ENCODE results near the gene RPRD1B.
A peak's percentile ranks its signal among the peaks of the same experiment; 100 is the strongest.

The RPRD1B gene

DNA sequence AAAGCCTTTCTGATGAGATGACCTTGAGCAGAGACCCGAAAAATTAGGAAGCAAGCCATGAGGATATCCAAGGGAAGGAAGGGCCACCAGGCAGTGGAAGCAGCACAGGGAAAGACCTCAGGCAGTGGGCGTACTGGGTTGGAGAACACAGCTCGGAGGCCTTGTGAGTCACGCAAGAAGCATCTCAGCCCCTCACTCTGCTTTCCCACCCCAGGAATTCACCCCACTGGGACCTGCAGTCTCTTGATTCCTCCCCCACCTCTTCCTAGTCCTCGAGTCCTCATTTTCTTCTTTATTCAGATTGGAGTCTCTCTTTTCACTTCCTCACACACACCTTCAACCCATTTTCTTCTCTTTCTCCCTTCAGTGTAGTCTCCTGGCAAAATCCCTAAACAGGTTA, 27.0 kb downstream of the RPRD1B start:
- H3K4me3 ChIP-seq (ENCODE audit: low read depth, low read length), result no peak overlapping the region
- peak; percentile 85 for DNase-seq (ENCODE audit: low read depth)
- TF ChIP-seq, protein P1, sequence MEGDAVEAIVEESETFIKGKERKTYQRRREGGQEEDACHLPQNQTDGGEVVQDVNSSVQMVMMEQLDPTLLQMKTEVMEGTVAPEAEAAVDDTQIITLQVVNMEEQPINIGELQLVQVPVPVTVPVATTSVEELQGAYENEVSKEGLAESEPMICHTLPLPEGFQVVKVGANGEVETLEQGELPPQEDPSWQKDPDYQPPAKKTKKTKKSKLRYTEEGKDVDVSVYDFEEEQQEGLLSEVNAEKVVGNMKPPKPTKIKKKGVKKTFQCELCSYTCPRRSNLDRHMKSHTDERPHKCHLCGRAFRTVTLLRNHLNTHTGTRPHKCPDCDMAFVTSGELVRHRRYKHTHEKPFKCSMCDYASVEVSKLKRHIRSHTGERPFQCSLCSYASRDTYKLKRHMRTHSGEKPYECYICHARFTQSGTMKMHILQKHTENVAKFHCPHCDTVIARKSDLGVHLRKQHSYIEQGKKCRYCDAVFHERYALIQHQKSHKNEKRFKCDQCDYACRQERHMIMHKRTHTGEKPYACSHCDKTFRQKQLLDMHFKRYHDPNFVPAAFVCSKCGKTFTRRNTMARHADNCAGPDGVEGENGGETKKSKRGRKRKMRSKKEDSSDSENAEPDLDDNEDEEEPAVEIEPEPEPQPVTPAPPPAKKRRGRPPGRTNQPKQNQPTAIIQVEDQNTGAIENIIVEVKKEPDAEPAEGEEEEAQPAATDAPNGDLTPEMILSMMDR (conservative IDR thresholded peaks at IDR 0.05; ENCODE audit: low read depth, low read length), result no peak

DNA sequence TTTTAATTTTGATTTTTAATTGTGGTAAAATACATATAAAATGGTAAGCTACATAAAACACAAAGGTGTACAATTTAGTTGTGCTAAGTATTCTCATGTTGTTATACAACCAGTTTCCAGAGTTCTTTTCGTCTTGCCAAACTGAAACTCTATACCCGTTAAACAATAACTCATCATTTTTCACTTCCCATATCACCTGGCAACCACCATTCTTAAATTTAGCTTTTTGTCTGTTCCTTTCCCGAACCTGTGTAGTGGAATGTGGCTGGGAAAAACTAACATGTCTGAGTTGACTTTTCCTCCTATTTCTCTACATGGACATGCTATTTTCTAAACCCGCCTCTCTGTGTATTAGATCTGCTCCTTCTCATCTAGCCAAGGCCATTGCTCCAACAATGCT, 27.6 kb downstream of the RPRD1B start:
- no peak overlapping the region for H3K4me3 ChIP-seq (ENCODE audit: low read depth, low read length)
- TF ChIP-seq, protein P1 (conservative IDR thresholded peaks at IDR 0.05; ENCODE audit: low read depth, low read length), result no peak
- no peak for DNase-seq (ENCODE audit: low read depth)

- TF ChIP-seq, protein P1 (conservative IDR thresholded peaks at IDR 0.05; ENCODE audit: low read depth, low read length), result no peak
- no peak overlapping the region for H3K4me3 ChIP-seq (ENCODE audit: low read depth, low read length)
- DNase-seq (ENCODE audit: low read depth), result no peak
These were observed 29.3 kb downstream of the RPRD1B start for GRCh38 chr20:38062890-38063289.

DNA sequence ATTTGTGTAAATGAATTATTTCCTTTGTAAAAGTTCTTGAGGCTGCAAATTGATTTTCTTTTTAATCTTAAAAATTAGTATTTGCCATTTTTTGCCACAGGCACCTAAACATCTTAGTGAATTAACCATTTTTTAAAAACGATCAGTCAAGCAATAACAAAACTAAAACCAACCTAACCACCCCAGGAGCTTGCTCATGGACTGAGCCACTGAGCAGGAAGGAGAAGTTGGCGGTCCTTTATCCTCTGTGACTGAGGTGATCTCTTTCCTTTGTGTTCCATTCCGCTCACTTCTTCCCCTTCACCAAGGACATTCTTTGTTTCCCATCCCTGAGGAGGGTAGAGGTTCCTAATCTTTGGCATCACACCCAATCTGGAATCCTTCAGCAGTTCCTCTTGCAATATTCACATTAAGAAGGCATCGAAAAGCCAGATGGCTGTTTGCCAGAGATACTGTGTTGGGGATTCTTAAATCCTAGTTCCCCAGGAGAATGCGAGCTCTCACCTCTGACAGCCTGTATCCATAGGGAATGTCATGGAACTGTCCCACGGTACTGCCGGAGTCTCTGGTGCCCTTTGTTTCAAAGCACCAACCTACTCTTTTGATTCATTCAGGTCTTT, 30.5 kb downstream of the RPRD1B start:
- TF ChIP-seq, protein P1 (conservative IDR thresholded peaks at IDR 0.05; ENCODE audit: low read depth, low read length), result no peak
- DNase-seq (ENCODE audit: low read depth), result no peak
- no peak overlapping the region for H3K4me3 ChIP-seq (ENCODE audit: low read depth, low read length)

DNA sequence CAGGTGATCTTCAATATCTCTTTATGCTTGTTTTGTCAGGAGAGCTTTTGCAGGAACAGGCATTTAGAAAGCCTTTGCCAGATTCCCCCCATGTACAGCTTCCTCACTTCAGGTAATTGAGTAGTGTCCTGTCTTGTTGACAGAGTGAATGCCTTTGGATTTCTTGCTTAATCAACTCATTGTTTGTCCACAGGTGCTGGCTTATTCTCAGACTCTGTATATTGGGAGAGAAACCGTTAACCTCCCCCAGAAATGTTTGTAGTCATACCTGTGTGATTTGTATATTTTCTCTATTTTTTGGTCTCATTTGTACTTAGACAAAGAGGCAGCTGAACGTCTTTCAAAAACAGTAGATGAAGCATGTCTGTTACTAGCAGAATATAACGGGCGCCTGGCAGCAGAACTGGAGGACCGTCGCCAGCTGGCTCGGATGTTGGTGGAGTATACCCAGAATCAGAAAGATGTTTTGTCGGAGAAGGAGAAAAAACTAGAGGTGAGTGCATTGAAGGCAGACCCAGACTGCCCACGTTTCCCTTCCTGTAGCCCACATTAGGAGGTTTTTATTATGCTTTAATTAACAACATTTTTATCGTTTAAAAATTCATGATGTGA, 32.3 kb downstream of the RPRD1B start:
- TF ChIP-seq, protein P1 (conservative IDR thresholded peaks at IDR 0.05; ENCODE audit: low read depth, low read length), result no peak
- no peak overlapping the region for H3K4me3 ChIP-seq (ENCODE audit: low read depth, low read length)
- no peak for DNase-seq (ENCODE audit: low read depth)

- DNase-seq (ENCODE audit: low read depth), result no peak
- H3K4me3 ChIP-seq (ENCODE audit: low read depth, low read length), result no peak overlapping the region
- TF ChIP-seq, protein P1 (conservative IDR thresholded peaks at IDR 0.05; ENCODE audit: low read depth, low read length), result no peak
These were observed 33.6 kb downstream of the RPRD1B start for GRCh38 chr20:38066969-38067716.

All from choroid plexus epithelial cell (primary cell).